ENCODE measurements around the gene ARL14.

ARL14 gene

GRCh38 chr3:160641665-160642309, 35.2 kb upstream of the ARL14 start:
- in situ Hi-C loops (cut with MboI; ENCODE audit: low pct_unique_long_range_greater_than_20kb, low sequenced_read_pairs, unreplicated experiment), result no loop called here

DNA sequence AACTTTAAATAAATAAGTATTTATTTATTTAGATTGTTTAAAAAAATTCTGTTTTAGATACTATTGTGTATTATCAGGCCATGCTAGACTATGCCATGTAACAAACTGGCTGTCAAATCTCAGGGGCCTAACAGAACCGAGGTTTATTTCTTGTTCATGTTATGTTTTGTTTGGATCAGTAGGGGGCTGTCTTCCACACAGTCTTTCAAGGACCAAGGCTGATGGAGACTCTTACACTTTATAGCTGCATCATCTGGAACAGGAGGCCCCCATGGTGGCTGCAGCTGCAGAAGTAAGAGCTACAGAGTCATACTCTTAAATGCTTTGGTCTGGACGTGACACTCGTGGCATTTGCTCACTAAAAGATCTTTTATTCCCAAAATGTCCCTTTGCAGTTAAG, 33.0 kb upstream of the ARL14 start:
- TF ChIP-seq, protein P1, sequence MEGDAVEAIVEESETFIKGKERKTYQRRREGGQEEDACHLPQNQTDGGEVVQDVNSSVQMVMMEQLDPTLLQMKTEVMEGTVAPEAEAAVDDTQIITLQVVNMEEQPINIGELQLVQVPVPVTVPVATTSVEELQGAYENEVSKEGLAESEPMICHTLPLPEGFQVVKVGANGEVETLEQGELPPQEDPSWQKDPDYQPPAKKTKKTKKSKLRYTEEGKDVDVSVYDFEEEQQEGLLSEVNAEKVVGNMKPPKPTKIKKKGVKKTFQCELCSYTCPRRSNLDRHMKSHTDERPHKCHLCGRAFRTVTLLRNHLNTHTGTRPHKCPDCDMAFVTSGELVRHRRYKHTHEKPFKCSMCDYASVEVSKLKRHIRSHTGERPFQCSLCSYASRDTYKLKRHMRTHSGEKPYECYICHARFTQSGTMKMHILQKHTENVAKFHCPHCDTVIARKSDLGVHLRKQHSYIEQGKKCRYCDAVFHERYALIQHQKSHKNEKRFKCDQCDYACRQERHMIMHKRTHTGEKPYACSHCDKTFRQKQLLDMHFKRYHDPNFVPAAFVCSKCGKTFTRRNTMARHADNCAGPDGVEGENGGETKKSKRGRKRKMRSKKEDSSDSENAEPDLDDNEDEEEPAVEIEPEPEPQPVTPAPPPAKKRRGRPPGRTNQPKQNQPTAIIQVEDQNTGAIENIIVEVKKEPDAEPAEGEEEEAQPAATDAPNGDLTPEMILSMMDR (IDR thresholded peaks at IDR 0.05; ENCODE audit: extremely low read depth, insufficient read depth, missing control alignments), result no peak
- DNase-seq (ENCODE audit: low spot score), result no peak
- in situ Hi-C loops (cut with MboI; ENCODE audit: low pct_unique_long_range_greater_than_20kb, low sequenced_read_pairs, unreplicated experiment), result no loop called here

More at GRCh38 chr3:160641665-160642309, 35.2 kb upstream of the ARL14 start:
- DNase-seq (ENCODE audit: low spot score), result no peak
- TF ChIP-seq, protein P1 (IDR thresholded peaks at IDR 0.05; ENCODE audit: extremely low read depth, insufficient read depth, missing control alignments), result no peak

DNA sequence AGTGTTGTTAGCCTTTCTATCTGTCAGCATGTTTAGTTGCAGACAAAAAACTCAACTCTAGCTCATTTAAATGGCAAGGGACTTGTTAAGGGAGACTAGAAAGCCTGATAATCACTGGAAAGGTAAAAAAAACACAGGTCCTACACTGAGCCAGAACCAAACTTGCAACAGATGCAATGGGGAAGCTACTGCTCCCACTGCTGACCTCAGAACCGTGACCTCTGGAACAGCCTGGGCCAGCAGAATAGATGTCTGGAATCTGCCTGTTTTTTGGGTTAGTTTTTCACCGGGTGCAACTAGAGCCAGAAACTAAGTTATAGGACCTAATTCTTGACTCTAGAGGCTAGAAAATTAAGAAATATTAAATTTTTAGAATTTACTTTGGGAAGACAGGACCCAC, 32.5 kb upstream of the ARL14 start:
- DNase-seq (ENCODE audit: low spot score), result no peak
- in situ Hi-C loops (cut with MboI; ENCODE audit: low pct_unique_long_range_greater_than_20kb, low sequenced_read_pairs, unreplicated experiment), result no loop called here

DNA sequence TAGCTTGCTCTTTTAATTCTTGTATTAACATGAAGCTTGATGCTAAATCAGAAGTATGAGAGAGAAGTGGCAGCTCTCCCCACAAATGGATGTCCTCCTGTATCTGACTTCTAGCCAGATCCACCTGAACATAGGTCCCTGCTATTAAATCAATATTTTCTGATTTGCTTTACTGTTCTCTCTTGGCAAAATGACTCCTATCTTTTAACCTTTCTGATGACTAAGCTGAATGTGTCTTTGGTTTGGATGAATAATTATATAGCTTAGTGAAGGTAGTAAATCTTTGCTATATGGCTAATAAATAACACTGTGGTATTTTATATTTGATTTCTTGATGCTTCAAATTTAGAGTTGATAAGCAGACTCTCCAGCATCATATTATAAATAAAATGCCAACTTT, 28.3 kb upstream of the ARL14 start:
- DNase-seq (ENCODE audit: low spot score), result no peak
- in situ Hi-C loops (cut with MboI; ENCODE audit: low pct_unique_long_range_greater_than_20kb, low sequenced_read_pairs, unreplicated experiment), result no loop called here
- TF ChIP-seq, protein P1 (IDR thresholded peaks at IDR 0.05; ENCODE audit: extremely low read depth, insufficient read depth, missing control alignments), result no peak

More for the DNA sequence above, 32.5 kb upstream of the ARL14 start:
- TF ChIP-seq, protein P1 (IDR thresholded peaks at IDR 0.05; ENCODE audit: extremely low read depth, insufficient read depth, missing control alignments), result no peak

DNA sequence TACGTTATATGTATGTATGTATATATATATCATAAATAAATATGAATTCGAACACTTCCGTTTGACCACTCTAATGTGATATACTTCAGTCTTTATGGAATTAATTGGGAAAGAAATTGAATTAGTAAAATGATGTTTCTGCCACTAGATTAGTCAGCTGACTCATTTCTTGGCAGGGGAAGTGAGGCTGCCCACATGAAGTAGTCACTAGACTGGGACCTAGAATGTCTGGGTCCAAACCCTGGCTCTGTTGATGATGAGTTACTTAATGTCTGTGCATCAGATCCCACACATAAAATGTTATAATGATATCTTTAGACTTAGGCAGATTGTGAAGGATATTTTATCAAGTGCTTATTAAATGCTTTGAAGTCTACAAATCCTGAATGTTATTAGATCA, 27.4 kb upstream of the ARL14 start:
- in situ Hi-C loops (cut with MboI; ENCODE audit: low pct_unique_long_range_greater_than_20kb, low sequenced_read_pairs, unreplicated experiment), result no loop called here
- no peak for DNase-seq (ENCODE audit: low spot score)
- TF ChIP-seq, protein P1 (IDR thresholded peaks at IDR 0.05; ENCODE audit: extremely low read depth, insufficient read depth, missing control alignments), result no peak

DNA sequence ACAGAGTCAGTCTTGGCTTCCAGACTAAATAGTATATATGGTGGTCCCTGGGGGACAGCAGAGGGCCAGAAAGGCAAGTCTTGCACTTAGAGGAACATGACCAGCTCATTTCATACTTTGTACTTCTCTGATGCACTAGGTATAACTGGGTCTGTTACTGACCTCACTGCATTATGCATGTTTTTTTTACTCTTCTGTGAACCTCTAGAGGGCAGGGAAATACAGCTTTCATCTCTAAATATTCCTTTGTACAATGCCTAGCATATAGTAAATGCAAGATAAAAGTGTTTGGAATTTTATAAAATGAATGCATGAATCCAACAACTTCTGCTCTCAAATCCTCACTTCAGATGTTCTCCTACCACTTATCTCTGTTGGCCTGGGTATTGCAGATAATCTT, 23.4 kb upstream of the ARL14 start:
- no peak for DNase-seq (ENCODE audit: low spot score)
- TF ChIP-seq, protein P1 (IDR thresholded peaks at IDR 0.05; ENCODE audit: extremely low read depth, insufficient read depth, missing control alignments), result no peak
- in situ Hi-C loops (cut with MboI; ENCODE audit: low pct_unique_long_range_greater_than_20kb, low sequenced_read_pairs, unreplicated experiment), result no loop called here

All from GM13977 (cell line).